ENCODE data around the gene CINP. TPM values are rescaled to one million over a fixed set of nuclear protein-coding genes. Genes with fewer than 3 reads are reported as not detected.

CINP gene
- total RNA-seq: 40.0 and 56.7 TPM in 2 replicates

GRCh38 chr14:102362545-102363181 lies at the start of gene CINP, which contains the start of gene TECPR2:
TSS of gene CINP (minus strand) at chr14:102362890. CDS start at chr14:102362851, 39 bp downstream.
TSS of gene TECPR2 (plus strand) at chr14:102362941. CDS start at chr14:102376722, 13,781 bp downstream.

GRCh38 chr14:102319351-102320032 lies 43.2 kb downstream of the CINP start, which contains the start of gene ZNF839:
TSS of gene ZNF839 (plus strand) at chr14:102319746. CDS start at chr14:102319766, 20 bp downstream.

GRCh38 chr14:102304611-102305506 lies 57.8 kb downstream of the CINP start, which contains the start of gene MOK:
TSS of gene MOK (minus strand) at chr14:102305164. CDS start at chr14:102304968, 196 bp downstream.

Other genes starting within 250 kb of the CINP start
- 7.7 and 14.1 TPM in 2 replicates for gene WDR20, start 223.0 kb downstream of the CINP start, total RNA-seq
- 2.6 and 3.1 TPM in 2 replicates for gene MOK, start 57.7 kb downstream of the CINP start, total RNA-seq
- 9.2 and 9.4 TPM in 2 replicates for gene ZNF839, start 43.1 kb downstream of the CINP start, total RNA-seq
- 8.2 and 8.7 TPM in 2 replicates for gene TECPR2, start 51 bp upstream of the CINP start, total RNA-seq
- gene ANKRD9, start 146.9 kb upstream of the CINP start, total RNA-seq: 49.9 and 73.3 TPM in 2 replicates
- 22.2 and 22.8 TPM in 2 replicates for gene RCOR1, start 229.8 kb upstream of the CINP start, total RNA-seq

Data from tracheal epithelial cell (primary cell).